Fibroblast of pulmonary artery (primary cell): ENCODE data around the gene KIF26B.

Source experiments
- DNase-seq: peaks from one replicate; pipeline ENCODE4 v3.0.0-alpha.2; 2010; ENCODE audit warnings: low read depth
- H3K4me3 ChIP-seq: replicated peaks from 2 replicates; pipeline ENCODE4 v1.5.1; 2011; ENCODE audit warnings: low read depth, mild to moderate bottlenecking, control low read depth, low read length, moderate library complexity
- TF ChIP-seq, protein P1 (sequence below): IDR thresholded peaks from 2 replicates; pipeline ENCODE4 v1.5.1; 2011; ENCODE audit warnings: mild to moderate bottlenecking, control low read depth, low read length, inconsistent platforms; ENCODE audit errors: missing control alignments

The KIF26B gene

DNA sequence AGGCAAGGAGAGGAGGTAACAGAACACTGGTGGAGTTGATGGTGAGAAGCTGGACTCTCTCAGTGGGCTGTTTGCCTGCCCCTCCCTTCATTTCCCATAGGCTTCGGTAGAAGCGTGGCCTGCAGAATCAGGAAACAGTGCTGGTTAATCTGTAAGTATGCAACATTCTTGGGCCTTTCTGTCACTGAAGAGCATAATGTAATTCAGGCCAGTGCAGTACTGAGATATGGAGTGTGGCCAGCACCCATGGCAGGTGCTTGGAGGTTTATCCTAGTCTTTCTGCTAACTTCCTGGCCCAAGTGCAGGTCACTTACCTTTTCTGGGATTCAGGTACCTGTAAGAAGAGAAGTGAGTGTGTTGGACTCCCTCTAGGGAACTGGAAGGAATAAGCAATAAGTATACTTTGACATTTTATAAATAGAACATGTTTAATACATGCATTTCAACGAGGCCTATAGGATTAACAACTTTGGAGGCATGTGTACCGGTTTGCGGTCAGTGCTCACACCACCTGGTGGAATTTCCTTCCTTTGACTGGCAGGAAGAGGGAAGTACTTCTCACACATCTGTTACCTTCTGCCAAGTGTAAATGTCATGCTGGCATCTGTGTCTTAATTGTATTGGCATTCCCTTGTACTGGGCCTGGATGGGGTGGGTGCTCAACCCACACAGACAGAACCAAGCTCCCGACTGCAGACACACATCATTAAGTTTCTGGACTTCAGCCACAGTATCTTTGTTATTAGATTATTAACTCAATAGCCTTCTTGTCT lies 105.5 kb downstream of the KIF26B start:
- DNase-seq = no peak
- TF ChIP-seq, protein P1, sequence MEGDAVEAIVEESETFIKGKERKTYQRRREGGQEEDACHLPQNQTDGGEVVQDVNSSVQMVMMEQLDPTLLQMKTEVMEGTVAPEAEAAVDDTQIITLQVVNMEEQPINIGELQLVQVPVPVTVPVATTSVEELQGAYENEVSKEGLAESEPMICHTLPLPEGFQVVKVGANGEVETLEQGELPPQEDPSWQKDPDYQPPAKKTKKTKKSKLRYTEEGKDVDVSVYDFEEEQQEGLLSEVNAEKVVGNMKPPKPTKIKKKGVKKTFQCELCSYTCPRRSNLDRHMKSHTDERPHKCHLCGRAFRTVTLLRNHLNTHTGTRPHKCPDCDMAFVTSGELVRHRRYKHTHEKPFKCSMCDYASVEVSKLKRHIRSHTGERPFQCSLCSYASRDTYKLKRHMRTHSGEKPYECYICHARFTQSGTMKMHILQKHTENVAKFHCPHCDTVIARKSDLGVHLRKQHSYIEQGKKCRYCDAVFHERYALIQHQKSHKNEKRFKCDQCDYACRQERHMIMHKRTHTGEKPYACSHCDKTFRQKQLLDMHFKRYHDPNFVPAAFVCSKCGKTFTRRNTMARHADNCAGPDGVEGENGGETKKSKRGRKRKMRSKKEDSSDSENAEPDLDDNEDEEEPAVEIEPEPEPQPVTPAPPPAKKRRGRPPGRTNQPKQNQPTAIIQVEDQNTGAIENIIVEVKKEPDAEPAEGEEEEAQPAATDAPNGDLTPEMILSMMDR = no peak
- H3K4me3 ChIP-seq = no peak overlapping the region

DNA sequence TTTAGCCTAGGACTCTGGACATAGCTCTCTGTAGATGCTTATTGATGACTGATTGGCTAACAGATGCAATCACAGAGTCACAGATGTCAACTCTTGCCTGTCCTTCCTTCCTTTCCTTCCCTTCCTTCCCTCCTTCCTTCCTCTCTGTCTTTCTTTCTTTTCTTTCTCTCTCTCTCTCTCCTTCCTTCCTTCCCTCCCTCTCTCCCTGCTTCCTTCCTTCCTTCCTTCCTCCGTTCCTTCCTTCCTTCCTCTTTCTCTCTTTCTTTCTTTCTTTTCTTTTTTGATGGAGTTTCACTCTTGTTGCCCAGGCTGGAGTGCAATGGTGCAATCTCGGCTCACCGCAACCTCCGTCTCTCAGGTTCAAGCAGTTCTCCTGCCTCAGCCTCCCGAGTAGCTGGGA lies 106.1 kb downstream of the KIF26B start:
- H3K4me3 ChIP-seq = no peak overlapping the region
- TF ChIP-seq, protein P1 = no peak
- DNase-seq = no peak

DNA sequence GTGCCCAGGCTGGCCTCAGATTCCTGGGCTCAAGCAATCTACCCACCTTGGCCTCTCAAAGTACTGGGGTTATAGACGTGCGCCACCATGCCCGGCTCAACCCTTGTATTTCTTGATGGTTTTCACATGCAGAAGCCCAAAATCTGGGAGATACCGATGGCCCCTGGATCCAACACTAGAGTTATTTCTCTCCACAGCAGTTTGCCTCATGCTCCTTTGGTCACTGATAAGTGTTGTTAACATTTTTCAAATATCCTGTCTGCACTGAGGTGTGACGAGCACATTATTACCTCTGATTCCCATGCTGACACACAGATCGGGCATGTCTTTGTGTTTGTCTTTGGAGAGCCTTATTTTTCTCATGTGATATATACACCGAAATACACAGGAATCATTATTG lies 107.0 kb downstream of the KIF26B start:
- DNase-seq = no peak
- TF ChIP-seq, protein P1 = no peak
- H3K4me3 ChIP-seq = no peak overlapping the region

DNA sequence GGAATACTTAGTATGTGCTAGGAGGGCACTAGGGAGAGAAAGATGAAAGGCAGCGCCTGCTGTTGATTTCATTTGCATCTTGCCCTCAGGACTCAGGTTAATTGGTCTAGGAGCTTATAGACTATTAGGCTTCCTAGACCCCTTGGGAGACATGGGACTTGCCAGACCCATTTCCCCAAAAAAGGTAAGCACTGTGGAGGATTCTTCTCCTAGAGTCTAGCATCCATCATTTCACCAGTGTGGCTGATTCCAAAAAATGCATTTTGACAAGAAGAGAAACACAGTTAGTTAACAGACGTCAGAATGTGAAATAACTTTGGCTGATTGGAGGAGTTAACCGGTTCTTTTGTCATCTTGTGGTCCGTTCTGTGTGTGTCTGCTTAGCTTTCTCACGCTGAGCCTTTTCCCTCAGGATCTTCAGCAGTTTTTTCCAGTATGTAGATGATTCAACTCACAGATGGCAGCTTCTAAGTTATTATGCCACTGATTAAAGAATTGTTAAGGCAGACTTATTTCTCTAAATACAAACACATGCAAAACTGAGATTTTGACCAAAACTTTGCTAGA lies 108.8 kb downstream of the KIF26B start:
- no peak overlapping the region for H3K4me3 ChIP-seq
- TF ChIP-seq, protein P1 = no peak
- peak; percentile 25 for DNase-seq

DNA sequence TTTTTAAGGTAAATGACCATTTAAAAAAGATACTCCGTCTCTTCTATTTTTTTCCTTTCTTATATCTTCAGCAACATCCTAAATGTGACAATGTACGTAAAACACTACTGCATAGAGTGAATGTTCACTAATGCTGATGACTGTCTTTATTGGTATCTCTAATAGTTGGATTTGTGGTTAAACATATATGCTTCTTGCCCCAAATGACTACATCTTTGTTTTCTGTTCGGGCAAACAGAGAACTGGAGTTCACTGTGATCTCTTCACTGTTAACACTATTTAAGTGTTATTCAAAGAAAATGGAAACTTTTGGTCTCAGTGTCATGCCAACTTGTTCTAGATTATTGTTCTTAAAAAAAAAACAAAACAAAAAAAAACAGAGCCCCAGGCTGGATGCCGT lies 109.4 kb downstream of the KIF26B start:
- TF ChIP-seq, protein P1 = no peak
- no peak overlapping the region for H3K4me3 ChIP-seq
- no peak for DNase-seq

DNA sequence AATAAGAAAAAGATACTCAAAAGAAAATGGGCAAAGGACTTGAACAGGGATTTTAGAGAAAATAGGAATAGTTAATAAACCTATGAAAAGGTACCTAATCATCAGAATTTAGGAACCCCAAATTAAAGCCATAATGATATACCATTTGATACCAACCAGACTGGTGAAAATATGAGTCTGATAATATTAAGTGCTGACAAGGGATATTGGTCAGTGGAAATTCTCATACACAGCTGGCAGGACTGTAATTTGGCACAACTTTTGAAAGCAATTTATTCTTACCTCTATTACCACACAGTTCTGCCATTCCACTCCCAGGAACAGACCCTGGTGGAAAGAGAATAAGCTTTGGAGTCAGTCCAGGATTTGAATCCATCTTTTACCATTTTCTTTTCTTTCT lies 111.3 kb downstream of the KIF26B start:
- no peak overlapping the region for H3K4me3 ChIP-seq
- DNase-seq = no peak
- TF ChIP-seq, protein P1 = no peak

DNA sequence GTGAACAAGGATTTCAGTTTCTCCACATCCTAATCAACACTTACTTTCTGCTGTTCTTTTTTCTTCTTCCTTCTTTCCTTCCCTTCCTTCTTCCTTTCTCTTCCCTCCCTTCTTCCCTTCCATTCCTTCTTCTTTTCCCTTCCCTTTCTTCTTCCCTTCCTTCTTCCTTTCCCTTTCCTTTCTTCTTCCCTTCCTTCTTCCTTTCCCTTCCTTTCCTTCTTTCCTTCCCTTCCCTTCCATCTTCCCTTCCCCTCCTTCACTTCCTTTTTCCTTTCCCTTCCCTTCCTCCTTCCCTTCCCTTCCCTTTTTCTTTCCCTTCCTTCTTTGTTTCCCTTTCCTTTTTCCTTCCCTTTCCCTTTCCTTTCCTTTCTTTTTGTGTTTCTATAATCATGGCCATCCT lies 115.3 kb downstream of the KIF26B start:
- no peak for DNase-seq
- H3K4me3 ChIP-seq = no peak overlapping the region
- TF ChIP-seq, protein P1 = no peak
